CD4-positive, alpha-beta T cell treated with Interleukin-6 for 4 hours (primary cell): ENCODE data around the gene MEF2D.
A peak's percentile ranks its signal among the peaks of the same experiment; 100 is the strongest.

Source experiments
- DNase-seq: peaks from one replicate; pipeline ENCODE4 v3.0.0-alpha.2; 2020; ENCODE audit warnings: mixed read lengths

Gene MEF2D

GRCh38 chr1:156423422-156424352, 76.9 kb downstream of the MEF2D start:
- DNase-seq = no peak

GRCh38 chr1:156422602-156423091, 77.9 kb downstream of the MEF2D start:
- no peak for DNase-seq

- DNase-seq = no peak
Observed at GRCh38 chr1:156421939-156422601, 78.5 kb downstream of the MEF2D start.

GRCh38 chr1:156421062-156421938, 79.3 kb downstream of the MEF2D start:
- peak; percentile 71 for DNase-seq

- DNase-seq = peak; percentile 56
Observed at GRCh38 chr1:156420205-156421061, 80.1 kb downstream of the MEF2D start.

GRCh38 chr1:156419854-156420204, 80.7 kb downstream of the MEF2D start:
- peak; percentile 42 for DNase-seq

- DNase-seq = no peak
Observed at GRCh38 chr1:156418416-156419070, 82.0 kb downstream of the MEF2D start.

- no peak for DNase-seq
Observed at GRCh38 chr1:156417401-156418020, 83.1 kb downstream of the MEF2D start.

- DNase-seq = no peak
Observed at GRCh38 chr1:156416993-156417392, 83.6 kb downstream of the MEF2D start.

GRCh38 chr1:156414461-156415064, 86.0 kb downstream of the MEF2D start:
- DNase-seq = peak; percentile 6
